GM12874 (cell line): ENCODE results near the gene SMPD3.

Experiments
- CTCF ChIP-seq: IDR thresholded peaks from 2 replicates; pipeline ENCODE4 v1.5.1; 2011; ENCODE audit warnings: low read depth, mild to moderate bottlenecking, control low read depth, low read length, moderate library complexity; ENCODE audit not compliant: insufficient read depth

Gene SMPD3

GRCh38 chr16:68389750-68390371 is 58.4 kb downstream of the SMPD3 start:
- TF ChIP-seq CTCF = no peak

GRCh38 chr16:68389006-68389405 is 59.3 kb downstream of the SMPD3 start:
- TF ChIP-seq CTCF = no peak

GRCh38 chr16:68388124-68388523 is 60.2 kb downstream of the SMPD3 start:
- no peak for TF ChIP-seq CTCF

- no peak for TF ChIP-seq CTCF
Measured at GRCh38 chr16:68387301-68387700, 61.0 kb downstream of the SMPD3 start.

- no peak for TF ChIP-seq CTCF
Measured at GRCh38 chr16:68386628-68387027, 61.7 kb downstream of the SMPD3 start.

GRCh38 chr16:68385371-68385770 is 62.9 kb downstream of the SMPD3 start:
- TF ChIP-seq CTCF = no peak

- TF ChIP-seq CTCF = 0 out of 2 replicates have a peak, but pooled peaks have one; percentile 16
Measured at GRCh38 chr16:68384288-68385161, 63.8 kb downstream of the SMPD3 start.
